GM12801 (cell line): ENCODE results near the gene PKD2.

Experiments
- CTCF ChIP-seq: IDR thresholded peaks from one replicate; pipeline ENCODE4 v1.5.1; 2011; ENCODE audit warnings: control low read depth; ENCODE audit not compliant: insufficient read length; ENCODE audit errors: extremely low read depth

Gene PKD2

GRCh38 chr4:88043586-88044340 lies 36.3 kb downstream of the PKD2 start:
- no peak for TF ChIP-seq CTCF

GRCh38 chr4:88045021-88045420 lies 37.6 kb downstream of the PKD2 start:
- no peak for TF ChIP-seq CTCF

GRCh38 chr4:88054229-88054628 lies 46.8 kb downstream of the PKD2 start:
- no peak for TF ChIP-seq CTCF

- TF ChIP-seq CTCF, result no peak
These were observed 47.5 kb downstream of the PKD2 start for GRCh38 chr4:88054901-88055300.

GRCh38 chr4:88058295-88058694 lies 50.9 kb downstream of the PKD2 start:
- no peak for TF ChIP-seq CTCF

- TF ChIP-seq CTCF, result no peak
These were observed 52.3 kb downstream of the PKD2 start for GRCh38 chr4:88059766-88060165.

- TF ChIP-seq CTCF, result no peak
These were observed 53.0 kb downstream of the PKD2 start for GRCh38 chr4:88060431-88060830.
